ENCODE measurements around the gene TIMP2.

GRCh38 chr17:78944026-78944425 lies 18.8 kb upstream of the TIMP2 start:
- TF ChIP-seq ZNF274 (IDR thresholded peaks at IDR 0.05; ENCODE audit: low read depth, low read length) (no peak), CTCF (IDR thresholded peaks at IDR 0.05 in 2 of 3, conservative IDR thresholded peaks at IDR 0.05 in 1 of 3; ENCODE audit: borderline replicate concordance in 1 of 3, insufficient read depth in 1 of 3, low read depth in 2 of 3, low read length in 2 of 3) (no peak), ZBTB33 (IDR thresholded peaks at IDR 0.05; ENCODE audit: extremely low read depth, insufficient replicate concordance, low read length) (no peak), EZH2 (IDR thresholded peaks at IDR 0.05) (no peak), POLR2AphosphoS5 (IDR thresholded peaks at IDR 0.05; ENCODE audit: low read depth, low read length) (no peak)

Measured in HCT116 (cell line).